Midbrain (tissue), 1 donor: ENCODE data around the gene USP38.
"Not testable (repeated sequence)": the region's sequence is repeated elsewhere in the genome, so short reads cannot be mapped to it uniquely, and the experiment has no call there.

Experiments
- DNase-seq: peaks from one replicate; lab custom pipeline; 2025; lab: John Stamatoyannopoulos, UW

Gene USP38

DNA sequence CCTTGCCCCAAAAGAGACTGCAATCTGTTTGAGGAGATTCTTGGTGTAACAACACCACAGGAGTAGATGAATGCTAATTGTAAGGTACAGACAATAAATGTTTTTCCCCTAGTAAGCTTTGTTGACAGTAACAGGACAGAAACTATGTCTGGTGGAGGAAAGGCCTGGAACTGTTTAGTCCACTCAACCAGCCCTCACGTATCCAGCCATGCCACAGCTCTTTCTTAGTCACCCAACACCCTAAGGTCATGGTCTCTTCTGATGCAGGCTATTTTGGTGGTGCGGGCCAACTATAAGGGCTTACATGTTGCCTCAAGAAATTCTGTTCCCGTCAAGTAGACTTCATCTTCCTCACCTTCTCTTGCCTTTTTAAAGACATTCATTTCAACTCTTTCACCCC lies 76.0 kb downstream of the USP38 start:
- no peak for DNase-seq

DNA sequence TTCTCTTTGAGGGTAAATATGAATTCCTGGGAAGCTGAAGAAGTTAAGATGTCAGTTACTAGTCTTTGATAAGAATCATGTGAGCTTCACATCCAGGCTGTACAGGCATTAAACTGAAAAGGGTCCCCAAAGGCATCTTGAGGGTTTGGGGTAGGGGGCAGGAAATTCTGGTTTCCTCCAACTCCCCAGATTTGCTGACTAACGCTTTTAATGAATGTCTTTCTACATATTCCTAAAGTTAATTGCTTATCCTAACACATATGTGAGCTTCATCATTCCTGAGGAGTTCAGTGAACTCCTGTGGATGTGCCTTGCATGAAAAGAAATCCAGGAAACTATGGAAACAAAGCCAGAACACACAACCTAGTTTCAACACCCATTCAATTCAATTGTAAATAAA lies 78.1 kb downstream of the USP38 start:
- no peak for DNase-seq

DNA sequence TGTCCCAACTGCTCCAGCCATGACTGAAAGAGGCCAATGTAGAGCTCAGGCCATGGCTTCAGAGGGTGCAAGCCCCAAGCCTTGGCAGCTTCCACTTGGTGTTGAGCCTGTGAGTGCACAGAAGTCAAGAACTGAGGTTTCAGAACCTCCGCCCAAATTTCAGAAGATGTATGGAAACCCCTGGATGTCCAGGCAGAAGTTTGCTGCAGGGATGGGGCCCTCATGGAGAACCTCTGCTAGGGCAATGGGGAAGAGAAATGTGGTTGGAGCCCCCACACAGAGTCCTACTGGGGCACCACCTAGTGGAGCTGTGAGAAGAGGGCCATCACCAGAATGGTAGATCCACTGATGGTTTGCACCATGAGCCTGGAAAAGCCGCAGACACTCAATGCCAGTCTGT lies 83.0 kb downstream of the USP38 start:
- DNase-seq, result not testable (repeated sequence)

DNA sequence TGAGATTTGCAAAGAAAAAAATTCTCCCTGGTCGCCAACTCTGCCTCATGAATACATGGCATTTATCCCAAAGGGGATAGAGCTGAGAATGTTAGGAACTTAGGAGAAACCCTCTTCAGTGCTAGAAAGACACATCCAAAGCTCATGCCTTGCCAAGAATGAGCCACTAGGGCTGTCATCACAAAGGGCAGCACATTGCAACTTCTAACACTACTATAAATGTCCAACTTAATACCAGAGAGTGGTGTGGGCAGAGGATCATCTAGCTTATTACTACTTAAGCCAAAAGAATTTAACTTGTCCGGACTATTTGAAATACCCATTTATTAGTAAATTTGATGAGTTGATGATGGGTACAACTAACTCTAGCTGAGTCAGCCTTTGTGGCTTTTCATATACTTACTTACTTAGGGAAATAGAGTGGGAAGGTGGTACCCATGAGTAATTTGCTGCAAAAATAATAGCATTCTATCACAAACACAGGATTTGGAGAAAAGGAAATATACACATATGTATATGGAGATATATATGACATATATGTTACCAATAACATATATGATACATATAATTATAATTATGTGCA lies 85.6 kb downstream of the USP38 start:
- DNase-seq, result no peak
